Progenitor cell of endocrine pancreas (in vitro differentiated cells): ENCODE results near the gene FAR2. TPM values are rescaled to one million over a fixed set of nuclear protein-coding genes. Genes with fewer than 3 reads are reported as not detected.

Source experiments
- DNase-seq: peaks from one replicate; pipeline ENCODE4 v3.0.0; 2021; ENCODE audit warnings: low spot score; ENCODE audit not compliant: unreplicated experiment
- H3K27ac Mint-ChIP-seq: 2 replicates; pipeline ENCODE4 v1.8.0; 2021; ENCODE audit warnings: mild to moderate bottlenecking, moderate library complexity, mixed read lengths
- H3K27me3 Mint-ChIP-seq: 2 replicates; pipeline ENCODE4 v1.8.0; 2021; ENCODE audit warnings: mixed read lengths
- H3K36me3 Mint-ChIP-seq: 2 replicates; pipeline ENCODE4 v1.8.0; 2022; ENCODE audit warnings: mixed read lengths; ENCODE audit not compliant: insufficient read depth
- H3K4me1 Mint-ChIP-seq: 2 replicates; pipeline ENCODE4 v1.8.0; 2021; ENCODE audit warnings: low read depth, mixed read lengths
- H3K4me3 Mint-ChIP-seq: 2 replicates; pipeline ENCODE4 v1.8.0; 2021; ENCODE audit warnings: low read depth, mild to moderate bottlenecking, moderate library complexity, mixed read lengths
- H3K9me3 Mint-ChIP-seq: 2 replicates; pipeline ENCODE4 v1.8.0; 2021; ENCODE audit warnings: low read depth, mixed read lengths
- CTCF ChIP-seq: fragments of 200-600 bp; sonication (generic); IDR thresholded peaks from one replicate; pipeline ENCODE4 v1.5.0; 2021; ENCODE audit warnings: antibody characterized with exemption, mild to moderate bottlenecking; ENCODE audit not compliant: unreplicated experiment
- total RNA-seq: library from RNA; stranded (reverse); gene quantifications from 2 replicates; pipeline ENCODE4 v1.2.1, GENCODE V29; 2021

The FAR2 gene
- total RNA-seq, 1 donor from 2014 or later, result 4.8 TPM

- Mint-ChIP-seq H3K27me3 (peaks cover 68% of the 10 kb centered on the region), H3K36me3 (no peaks in the 10 kb centered on the region), H3K4me1 (peaks cover 8% of the 10 kb centered on the region), H3K27ac (no peak overlapping the region), H3K9me3 (peaks cover 8% of the 10 kb centered on the region), H3K4me3 (no peak overlapping the region)
- no peak for TF ChIP-seq CTCF
- DNase-seq, result no peak
Measured at GRCh38 chr12:29201746-29202145, 52.7 kb downstream of the FAR2 start.

- Mint-ChIP-seq H3K27ac (no peak overlapping the region), H3K36me3 (no peaks in the 10 kb centered on the region), H3K4me3 (no peak overlapping the region), H3K27me3 (peaks cover 72% of the 10 kb centered on the region), H3K9me3 (peaks cover 7% of the 10 kb centered on the region), H3K4me1 (peaks cover 11% of the 10 kb centered on the region)
- no peak for TF ChIP-seq CTCF
- no peak for DNase-seq
Measured at GRCh38 chr12:29204521-29204920, 55.4 kb downstream of the FAR2 start.

GRCh38 chr12:29207120-29207519 is 58.0 kb downstream of the FAR2 start:
- Mint-ChIP-seq H3K36me3 (no peaks in the 10 kb centered on the region), H3K4me1 (peaks cover 3% of the 10 kb centered on the region), H3K27ac (no peak overlapping the region), H3K27me3 (peaks cover 64% of the 10 kb centered on the region), H3K4me3 (no peak overlapping the region), H3K9me3 (peaks cover 4% of the 10 kb centered on the region)
- no peak for DNase-seq
- no peak for TF ChIP-seq CTCF

GRCh38 chr12:29208060-29208459 is 59.0 kb downstream of the FAR2 start:
- peaks cover 3% of the 10 kb centered on the region for H3K4me1 Mint-ChIP-seq
- H3K27me3 Mint-ChIP-seq, result peaks cover 58% of the 10 kb centered on the region
- H3K36me3 Mint-ChIP-seq, result no peaks in the 10 kb centered on the region
- DNase-seq, result no peak
- H3K4me3 Mint-ChIP-seq, result no peak overlapping the region
- no peak for TF ChIP-seq CTCF
- no peaks in the 10 kb centered on the region for H3K9me3 Mint-ChIP-seq
- H3K27ac Mint-ChIP-seq, result no peak overlapping the region

GRCh38 chr12:29208936-29209701 is 60.0 kb downstream of the FAR2 start:
- no peak overlapping the region for H3K4me3 Mint-ChIP-seq
- no peak for TF ChIP-seq CTCF
- peaks cover 52% of the 10 kb centered on the region for H3K27me3 Mint-ChIP-seq
- H3K36me3 Mint-ChIP-seq, result no peaks in the 10 kb centered on the region
- H3K9me3 Mint-ChIP-seq, result no peaks in the 10 kb centered on the region
- no peak overlapping the region for H3K27ac Mint-ChIP-seq
- no peak for DNase-seq
- peaks cover 3% of the 10 kb centered on the region for H3K4me1 Mint-ChIP-seq
